Measurements from ENCODE around the gene AFF3. TPM values are rescaled to one million over a fixed set of nuclear protein-coding genes. Genes with fewer than 3 reads are reported as not detected.

AFF3 gene
- total RNA-seq, 3 donors from 2014 or later (not counting 1 experiment from before 2014, with no cell fraction given), result 4.6 to 9.6 (median 5.6) TPM

DNA sequence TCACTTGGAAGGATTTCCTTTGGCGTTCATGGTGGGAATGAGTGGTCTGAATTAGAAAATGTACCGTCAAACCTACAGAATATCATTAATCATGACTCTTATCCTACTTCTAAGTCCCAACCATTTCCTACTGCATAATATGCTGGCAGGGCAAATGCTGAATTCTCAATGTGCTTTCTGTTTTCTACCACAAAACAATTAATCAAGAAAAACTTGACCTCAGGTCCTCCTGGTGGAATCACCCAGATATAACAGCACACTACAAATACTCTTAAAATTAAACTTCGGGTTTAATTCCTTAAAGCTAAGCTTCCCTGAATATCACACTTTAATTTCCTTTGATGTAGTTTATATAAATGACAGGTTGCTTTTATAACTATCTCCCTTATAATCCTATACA, 301.6 kb downstream of the AFF3 start:
- ATAC-seq, result no peak
- intact Hi-C loops (cut with micrococcal nuclease), result no loop called here

GRCh38 chr2:99836690-99837605, 305.4 kb downstream of the AFF3 start:
- Histone ChIP-seq H3K36me3 (ENCODE audit: control insufficient read depth, insufficient read depth, low read length) (no peaks in the 10 kb centered on the region), H3K27ac (ENCODE audit: low read length) (no peak overlapping the region), H3K4me3 (ENCODE audit: low read length) (no peak overlapping the region), H3K4me1 (ENCODE audit: control insufficient read depth, insufficient read depth, low read length) (peaks cover 10% of the 10 kb centered on the region), H3K27me3 (ENCODE audit: control insufficient read depth, insufficient read depth, low read length) (no peaks in the 10 kb centered on the region), H3K9me3 (ENCODE audit: control insufficient read depth, insufficient read depth, low read length) (no peaks in the 10 kb centered on the region)
- ATAC-seq (no peak), DNase-seq (no peak)
- Mint-ChIP-seq H3K4me1 (no peaks in the 10 kb centered on the region), H3K36me3 (no peaks in the 10 kb centered on the region), H3K27ac (no peak overlapping the region), H3K27me3 (ENCODE audit: low read depth in 2 of 2) (no peaks in the 10 kb centered on the region), H3K9me3 (no peaks in the 10 kb centered on the region), H3K4me3 (no peak overlapping the region)
- intact Hi-C loops (cut with micrococcal nuclease), result no loop called here
- TF ChIP-seq, protein P1, sequence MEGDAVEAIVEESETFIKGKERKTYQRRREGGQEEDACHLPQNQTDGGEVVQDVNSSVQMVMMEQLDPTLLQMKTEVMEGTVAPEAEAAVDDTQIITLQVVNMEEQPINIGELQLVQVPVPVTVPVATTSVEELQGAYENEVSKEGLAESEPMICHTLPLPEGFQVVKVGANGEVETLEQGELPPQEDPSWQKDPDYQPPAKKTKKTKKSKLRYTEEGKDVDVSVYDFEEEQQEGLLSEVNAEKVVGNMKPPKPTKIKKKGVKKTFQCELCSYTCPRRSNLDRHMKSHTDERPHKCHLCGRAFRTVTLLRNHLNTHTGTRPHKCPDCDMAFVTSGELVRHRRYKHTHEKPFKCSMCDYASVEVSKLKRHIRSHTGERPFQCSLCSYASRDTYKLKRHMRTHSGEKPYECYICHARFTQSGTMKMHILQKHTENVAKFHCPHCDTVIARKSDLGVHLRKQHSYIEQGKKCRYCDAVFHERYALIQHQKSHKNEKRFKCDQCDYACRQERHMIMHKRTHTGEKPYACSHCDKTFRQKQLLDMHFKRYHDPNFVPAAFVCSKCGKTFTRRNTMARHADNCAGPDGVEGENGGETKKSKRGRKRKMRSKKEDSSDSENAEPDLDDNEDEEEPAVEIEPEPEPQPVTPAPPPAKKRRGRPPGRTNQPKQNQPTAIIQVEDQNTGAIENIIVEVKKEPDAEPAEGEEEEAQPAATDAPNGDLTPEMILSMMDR (IDR thresholded peaks at IDR 0.05), result no peak
- WGBS (ENCODE audit: insufficient coverage), result 70% methylated on average over 6 of the region's 6 CpGs

More for the DNA sequence above, 301.6 kb downstream of the AFF3 start:
- Mint-ChIP-seq H3K4me1 (no peaks in the 10 kb centered on the region), H3K4me3 (no peak overlapping the region), H3K27ac (no peak overlapping the region), H3K9me3 (no peaks in the 10 kb centered on the region), H3K27me3 (ENCODE audit: low read depth in 2 of 2) (no peaks in the 10 kb centered on the region), H3K36me3 (no peaks in the 10 kb centered on the region)
- Histone ChIP-seq H3K27ac (ENCODE audit: low read length) (no peak overlapping the region), H3K36me3 (ENCODE audit: control insufficient read depth, insufficient read depth, low read length) (no peaks in the 10 kb centered on the region), H3K4me1 (ENCODE audit: control insufficient read depth, insufficient read depth, low read length) (peaks cover 10% of the 10 kb centered on the region), H3K4me3 (ENCODE audit: low read length) (no peak overlapping the region), H3K9me3 (ENCODE audit: control insufficient read depth, insufficient read depth, low read length) (no peaks in the 10 kb centered on the region), H3K27me3 (ENCODE audit: control insufficient read depth, insufficient read depth, low read length) (no peaks in the 10 kb centered on the region)
- 83% methylated on average over 2 of the region's 3 CpGs for WGBS (ENCODE audit: insufficient coverage)
- DNase-seq, result no peak
- TF ChIP-seq, protein P1 (IDR thresholded peaks at IDR 0.05), result no peak

- DNase-seq, result no peak
- H3K36me3 Mint-ChIP-seq, result no peaks in the 10 kb centered on the region
- no peaks in the 10 kb centered on the region for H3K9me3 ChIP-seq (ENCODE audit: control insufficient read depth, insufficient read depth, low read length)
- intact Hi-C loops (cut with micrococcal nuclease), result no loop called here
- H3K4me1 Mint-ChIP-seq, result no peaks in the 10 kb centered on the region
- TF ChIP-seq, protein P1 (IDR thresholded peaks at IDR 0.05), result no peak
- H3K4me3 ChIP-seq (ENCODE audit: low read length), result no peak overlapping the region
- no peaks in the 10 kb centered on the region for H3K27me3 Mint-ChIP-seq (ENCODE audit: low read depth in 2 of 2)
- no peak for ATAC-seq
- WGBS (ENCODE audit: insufficient coverage), result 75% methylated on average over 5 of the region's 6 CpGs
- no peak overlapping the region for H3K27ac Mint-ChIP-seq
- H3K27me3 ChIP-seq (ENCODE audit: control insufficient read depth, insufficient read depth, low read length), result no peaks in the 10 kb centered on the region
- no peak overlapping the region for H3K27ac ChIP-seq (ENCODE audit: low read length)
- H3K4me3 Mint-ChIP-seq, result no peak overlapping the region
- no peaks in the 10 kb centered on the region for H3K9me3 Mint-ChIP-seq
- peaks cover 10% of the 10 kb centered on the region for H3K4me1 ChIP-seq (ENCODE audit: control insufficient read depth, insufficient read depth, low read length)
- H3K36me3 ChIP-seq (ENCODE audit: control insufficient read depth, insufficient read depth, low read length), result no peaks in the 10 kb centered on the region
Measured at GRCh38 chr2:99834426-99834825, 308.0 kb downstream of the AFF3 start.

Measured in natural killer cell (primary cell).